Stomach (tissue), 9 donors: ENCODE results near the gene TSR1. TPM values are rescaled to one million over a fixed set of nuclear protein-coding genes. Genes with fewer than 3 reads are reported as not detected.

Experiments used
- DNase-seq, 2 donors: peaks; one replicate each; pipeline versions ENCODE4 v3.0.0 to v3.0.0-alpha.2; 2013 to 2019
- H3K27ac ChIP-seq, 5 donors: fragments of 200-600 bp in 4 of 5; sonication (generic) in 4 of 5; one replicate each; pipeline ENCODE4 v1.5.1; 2013 to 2019; ENCODE audit warnings: mild to moderate bottlenecking in 1 of 5, moderate library complexity in 1 of 5
- H3K27me3 ChIP-seq, 3 donors: fragments of 200-600 bp; sonication (generic); one replicate each; pipeline ENCODE4 v1.5.1; 2017 to 2019; ENCODE audit warnings: mixed run types in 1 of 3
- H3K36me3 ChIP-seq, 4 donors: fragments of 200-600 bp; sonication (generic); 1 replicate in 3 of 4; 2 replicates in 1 of 4; pipeline ENCODE4 v1.5.1; 2016 to 2019
- H3K4me1 ChIP-seq, 4 donors: fragments of 200-600 bp; sonication (generic); one replicate each; pipeline ENCODE4 v1.5.1; 2016 to 2019
- H3K4me3 ChIP-seq, 4 donors: fragments of 200-600 bp; sonication (generic) in 3 of 4; one replicate each; pipeline ENCODE4 v1.5.1; 2016 to 2019; ENCODE audit warnings: mild to moderate bottlenecking in 1 of 4
- H3K9me3 ChIP-seq, 4 donors: fragments of 200-600 bp; sonication (generic); one replicate each; pipeline ENCODE4 v1.5.1; 2016 to 2019
- CTCF ChIP-seq, 7 experiments: fragments of 450-650 bp in 4 of 7; fragments of 200-600 bp in 3 of 7; sonication (generic) in 3 of 7; IDR thresholded peaks; one replicate each; pipeline ENCODE4 v1.5.1; 2016 to 2019; ENCODE audit warnings: antibody characterized with exemption in 7 of 7, control low read depth in 2 of 7, mild to moderate bottlenecking in 1 of 7
- EP300 ChIP-seq: sonication (generic); formaldehyde crosslinking; IDR thresholded peaks from one replicate; pipeline ENCODE4 v1.6.1; 2017; ENCODE audit warnings: antibody characterized with exemption
- POLR2A ChIP-seq, 4 donors: fragments of 450-650 bp; IDR thresholded peaks; one replicate each; pipeline ENCODE4 v1.6.1; 2016; ENCODE audit warnings: antibody characterized with exemption in 4 of 4, control low read depth in 2 of 4, mild to moderate bottlenecking in 1 of 4, moderate library complexity in 1 of 4
- POLR2AphosphoS5 ChIP-seq, 3 donors: sonication (generic); formaldehyde crosslinking; IDR thresholded peaks; one replicate each; pipeline ENCODE4 v1.6.1; 2016; ENCODE audit warnings: antibody characterized with exemption in 3 of 3
- WGBS, 5 donors: extraction: QIAGEN DNeasy Blood & Tissue Kit in 3 of 5; methylation state at CpG; one replicate each; pipeline versions ENCODE4 v1.1.5 to v1.1.7; 2013 to 2018; 5-methylcytosine and 5-hydroxymethylcytosine counted together
- intact Hi-C: fragments of 100-400 bp; cut with DNase I; formaldehyde crosslinking; loops from one replicate; pipeline ENCODE4 v1.15.1; 2023; ENCODE audit warnings: low total_unique reads
- polyA plus RNA-seq, 3 donors: library from polyadenylated mRNA; stranded (reverse); fragments of 200-250 nt; gene quantifications; one replicate each; pipeline ENCODE4 v1.2.3, GENCODE V29; 2013
- total RNA-seq, 5 donors: library from RNA; depleted of rRNA; stranded (reverse); fragments of >200 nt; gene quantifications; one replicate each; pipeline versions ENCODE4 v1.1.0 to v1.2.3, GENCODE V29; 2014 to 2016
- donor health status: healthy with polysubstance abuse.
- donor health status: Bipolar disorder and iron deficiency.
- donor health status: healthy.

TSR1 gene
- total and polyA plus RNA-seq, 8 donors = 12.2 to 67.0 (median 22.9) TPM

GRCh38 chr17:2371183-2372130 lies 35.2 kb upstream of the TSR1 start:
- TF ChIP-seq EP300 = no peak
- TF ChIP-seq POLR2AphosphoS5 (IDR thresholded peaks at IDR 0.05) = no peak
- TF ChIP-seq POLR2A (IDR thresholded peaks at IDR 0.05) = no peak
- TF ChIP-seq CTCF (IDR thresholded peaks at IDR 0.05) = no peak
- WGBS, 5 donors = 91 to 95% (median 93%) methylated on average over 22 to 30 of the region's 30 CpGs
- Histone ChIP-seq H3K4me3 (no peak overlapping the region), H3K9me3 (no peaks in the 10 kb centered on the region), H3K4me1 (peaks cover 0 to 26% (median 11%) of the 10 kb centered on the region in 4 donors), H3K27me3 (no peaks in the 10 kb centered on the region), H3K27ac (no peak overlapping the region), H3K36me3 (peaks cover 13 to 84% (median 73%) of the 10 kb centered on the region in 4 donors)
- intact Hi-C loops = no loop called here
- no peak for DNase-seq

GRCh38 chr17:2370211-2370589 lies 33.9 kb upstream of the TSR1 start:
- 77 to 94% (median 86%) methylated on average over 8 to 11 of the region's 11 CpGs for WGBS, 5 donors
- DNase-seq = no peak
- H3K9me3 ChIP-seq = no peaks in the 10 kb centered on the region
- H3K36me3 ChIP-seq = peaks cover 7 to 84% (median 73%) of the 10 kb centered on the region in 4 donors
- no peak for TF ChIP-seq EP300
- no peak for TF ChIP-seq POLR2A (IDR thresholded peaks at IDR 0.05)
- TF ChIP-seq CTCF (IDR thresholded peaks at IDR 0.05) = no peak
- no peak for TF ChIP-seq POLR2AphosphoS5 (IDR thresholded peaks at IDR 0.05)
- intact Hi-C loops = no loop called here
- H3K27ac ChIP-seq = peak overlapping the region in 2 of 5 donors; percentile 8 to 29
- H3K4me3 ChIP-seq = no peak overlapping the region
- no peaks in the 10 kb centered on the region for H3K27me3 ChIP-seq
- peaks cover 0 to 26% (median 11%) of the 10 kb centered on the region in 4 donors for H3K4me1 ChIP-seq

- Histone ChIP-seq H3K27me3 (no peaks in the 10 kb centered on the region), H3K4me1 (peaks cover 0 to 26% (median 11%) of the 10 kb centered on the region in 4 donors), H3K36me3 (peaks cover 10 to 84% (median 73%) of the 10 kb centered on the region in 4 donors), H3K9me3 (no peaks in the 10 kb centered on the region), H3K27ac (peak overlapping the region in 2 of 5 donors; percentile 8 to 62), H3K4me3 (no peak overlapping the region)
- WGBS, 5 donors = 58 to 77% (median 73%) methylated on average over 16 to 20 of the region's 20 CpGs
- TF ChIP-seq EP300 = no peak
- TF ChIP-seq POLR2A (IDR thresholded peaks at IDR 0.05) = no peak
- TF ChIP-seq CTCF (IDR thresholded peaks at IDR 0.05) = no peak
- TF ChIP-seq POLR2AphosphoS5 (IDR thresholded peaks at IDR 0.05) = no peak
- intact Hi-C loops = loop anchor here (10.0 kb wide), 1 partner anchor 45 kb away; no protein-coding TSS in a partner anchor
- no peak for DNase-seq
Measured at GRCh38 chr17:2369551-2370210, 33.4 kb upstream of the TSR1 start.

GRCh38 chr17:2369039-2369438 lies 32.8 kb upstream of the TSR1 start:
- peak overlapping the region in 1 of 5 donors; percentile 62 for H3K27ac ChIP-seq
- no peaks in the 10 kb centered on the region for H3K9me3 ChIP-seq
- TF ChIP-seq EP300 = no peak
- TF ChIP-seq POLR2AphosphoS5 (IDR thresholded peaks at IDR 0.05) = no peak
- no peak for TF ChIP-seq POLR2A (IDR thresholded peaks at IDR 0.05)
- no peak for TF ChIP-seq CTCF (IDR thresholded peaks at IDR 0.05)
- H3K4me1 ChIP-seq = peaks cover 0 to 26% (median 11%) of the 10 kb centered on the region in 4 donors
- H3K4me3 ChIP-seq = no peak overlapping the region
- no peaks in the 10 kb centered on the region for H3K27me3 ChIP-seq
- 67 to 82% (median 76%) methylated on average over 5 of the region's 5 CpGs for WGBS, 5 donors
- intact Hi-C loops = loop anchor here (10.0 kb wide), 1 partner anchor 46 kb away; no protein-coding TSS in a partner anchor
- peak in 1 of 2 donors; percentile 63 for DNase-seq
- H3K36me3 ChIP-seq = peaks cover 13 to 84% (median 74%) of the 10 kb centered on the region in 4 donors
